Calu3 (cell line): ENCODE measurements around the gene DHDH. TPM values are rescaled to one million over a fixed set of nuclear protein-coding genes. Genes with fewer than 3 reads are reported as not detected.
A peak's percentile ranks its signal among the peaks of the same experiment; 100 is the strongest.
"Not testable (repeated sequence)": the region's sequence is repeated elsewhere in the genome, so short reads cannot be mapped to it uniquely, and the experiment has no call there.

Source experiments
- BruUV-seq: library from RNA; stranded (reverse); fragments of 400-500 nt; replicated peaks from 2 replicates; lab custom pipeline; 2021; lab: Mats Ljungman, UMichigan
- CTCF ChIA-PET: fragments of 300-600 bp; sonication (Branson Sonifier 250); formaldehyde crosslinking; loops from one replicate; lab custom pipeline; 2022; ENCODE audit warnings: antibody characterized with exemption; lab: Charles Lee
- DNase-seq: peaks from one replicate; pipeline ENCODE4 v3.0.0; 2022
- H3K27ac Mint-ChIP-seq: one replicate; pipeline ENCODE4 v1.8.0; 2022; ENCODE audit warnings: mixed read lengths; ENCODE audit not compliant: unreplicated experiment
- H3K27me3 Mint-ChIP-seq: one replicate; pipeline ENCODE4 v1.8.0; 2022; ENCODE audit warnings: mixed read lengths; ENCODE audit not compliant: unreplicated experiment
- H3K36me3 Mint-ChIP-seq: one replicate; pipeline ENCODE4 v1.8.0; 2022; ENCODE audit warnings: mild to moderate bottlenecking, moderate library complexity, mixed read lengths; ENCODE audit not compliant: insufficient read depth, unreplicated experiment
- H3K4me1 Mint-ChIP-seq: one replicate; pipeline ENCODE4 v1.8.0; 2022; ENCODE audit warnings: mild to moderate bottlenecking, low read depth, mixed read lengths; ENCODE audit not compliant: unreplicated experiment
- H3K4me3 Mint-ChIP-seq: one replicate; pipeline ENCODE4 v1.8.0; 2022; ENCODE audit warnings: mild to moderate bottlenecking, low read depth, moderate library complexity, mixed read lengths; ENCODE audit not compliant: unreplicated experiment
- H3K9me3 Mint-ChIP-seq: one replicate; pipeline ENCODE4 v1.8.0; 2022; ENCODE audit warnings: low read depth, mixed read lengths; ENCODE audit not compliant: unreplicated experiment
- CTCF ChIP-seq: fragments of 200-600 bp; IDR thresholded peaks from one replicate; pipeline ENCODE4 v1.8.0; 2022; ENCODE audit warnings: antibody characterized with exemption; ENCODE audit not compliant: unreplicated experiment
- intact Hi-C: fragments of 100-400 bp; cut with micrococcal nuclease; formaldehyde crosslinking; loops from one replicate; pipeline ENCODE4 v1.10.0; 2022; ENCODE audit not compliant: unreplicated experiment
- total RNA-seq: library from RNA; stranded (reverse); gene quantifications from 2 replicates; pipeline ENCODE4 v1.2.3, GENCODE V29; 2022

Gene DHDH
- total RNA-seq, 1 experiment from 2014 or later = 2.1 TPM

- Mint-ChIP-seq H3K36me3 (peaks cover 63% of the 10 kb centered on the region), H3K27ac (no peak overlapping the region), H3K4me1 (no peaks in the 10 kb centered on the region), H3K4me3 (no peak overlapping the region), H3K9me3 (no peaks in the 10 kb centered on the region), H3K27me3 (no peaks in the 10 kb centered on the region)
- BruUV-seq = no TSS peak
- intact Hi-C loops = no loop called here
- no peak for DNase-seq
- CTCF ChIA-PET = interaction anchor here (1.5 kb wide), 1 partner anchor 12 kb away, joined by 5 read pairs; the partner anchor contains the start of gene DHDH
- no peak for TF ChIP-seq CTCF
These were observed 12.6 kb upstream of the DHDH start for GRCh38 chr19:48920949-48921348.

DNA sequence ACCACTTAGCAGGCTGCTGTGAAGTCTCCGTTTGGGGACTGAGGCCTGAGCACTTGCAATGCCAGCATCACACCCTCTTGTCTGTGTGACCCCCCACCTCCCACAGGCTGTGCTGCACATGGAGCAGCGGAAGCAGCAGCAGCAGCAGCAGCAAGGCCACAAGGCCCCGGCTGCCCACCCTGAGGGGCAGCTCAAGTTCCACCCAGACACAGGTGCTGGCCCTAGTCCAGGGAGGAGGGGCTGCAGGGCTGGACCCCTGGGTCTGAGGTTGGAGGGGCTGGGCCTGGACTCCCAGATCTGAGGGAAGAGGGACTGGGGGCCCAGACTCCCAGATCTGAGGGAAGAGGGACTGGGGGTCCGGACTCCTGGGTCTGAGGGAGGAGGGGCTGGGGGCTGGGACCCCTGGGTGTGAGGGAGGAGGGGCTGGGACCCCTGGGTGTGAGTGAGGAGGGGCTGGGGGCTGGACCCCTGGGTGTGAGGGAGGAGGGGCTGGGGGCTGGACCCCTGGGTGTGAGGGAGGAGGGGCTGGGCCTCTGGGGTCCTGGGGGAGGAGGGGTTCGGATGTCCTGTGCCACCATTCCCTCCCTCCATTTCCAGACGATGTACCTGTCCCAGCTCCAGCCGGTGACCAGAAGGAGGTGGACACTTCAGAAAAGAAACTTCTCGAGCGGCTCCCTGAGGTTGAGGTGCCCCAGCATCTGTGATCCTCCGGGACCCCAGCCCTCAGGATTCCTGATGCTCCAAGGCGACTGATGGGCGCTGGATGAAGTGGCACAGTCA is 11.6 kb upstream of the DHDH start:
- no TSS peak for BruUV-seq

GRCh38 chr19:48922548-48923490 is 10.7 kb upstream of the DHDH start:
- intact Hi-C loops = no loop called here
- Mint-ChIP-seq H3K36me3 (peaks cover 61% of the 10 kb centered on the region), H3K27me3 (no peaks in the 10 kb centered on the region), H3K4me3 (no peak overlapping the region), H3K27ac (peak overlapping the region; percentile 22), H3K9me3 (no peaks in the 10 kb centered on the region), H3K4me1 (peaks cover 8% of the 10 kb centered on the region)
- DNase-seq = no peak
- BruUV-seq = TSS peak; percentile 82
- CTCF ChIA-PET = no interaction called here
- no peak for TF ChIP-seq CTCF

More for the DNA sequence above, 11.6 kb upstream of the DHDH start:
- Mint-ChIP-seq H3K27ac (peak overlapping the region; percentile 22), H3K4me1 (peaks cover 6% of the 10 kb centered on the region), H3K27me3 (no peaks in the 10 kb centered on the region), H3K36me3 (peaks cover 62% of the 10 kb centered on the region), H3K9me3 (no peaks in the 10 kb centered on the region), H3K4me3 (no peak overlapping the region)
- CTCF ChIA-PET = interaction anchor here (1.5 kb wide), 1 partner anchor 11 kb away, joined by 5 read pairs; the partner anchor contains the start of gene DHDH
- no peak for DNase-seq
- no peak for TF ChIP-seq CTCF
- intact Hi-C loops = no loop called here

GRCh38 chr19:48925240-48925843 is 8.2 kb upstream of the DHDH start:
- H3K4me1 Mint-ChIP-seq = peaks cover 8% of the 10 kb centered on the region
- no TSS peak for BruUV-seq
- H3K36me3 Mint-ChIP-seq = peaks cover 58% of the 10 kb centered on the region
- H3K4me3 Mint-ChIP-seq = no peak overlapping the region
- peak overlapping the region; percentile 12 for H3K27ac Mint-ChIP-seq
- TF ChIP-seq CTCF = no peak
- DNase-seq = no peak
- intact Hi-C loops = no loop called here
- no peaks in the 10 kb centered on the region for H3K9me3 Mint-ChIP-seq
- CTCF ChIA-PET = interaction anchor here (0.6 to 1.2 kb wide), 5 partner anchors 8 to 798 kb away, joined by 3 to 8 read pairs (median 3); partner anchors contain the start of genes DHDH and NUCB1
- no peaks in the 10 kb centered on the region for H3K27me3 Mint-ChIP-seq

GRCh38 chr19:48925890-48926289 is 7.6 kb upstream of the DHDH start:
- H3K9me3 Mint-ChIP-seq, BruUV-seq, intact Hi-C loops, H3K27me3 Mint-ChIP-seq, H3K27ac Mint-ChIP-seq, H3K4me3 Mint-ChIP-seq, H3K4me1 Mint-ChIP-seq, DNase-seq: not testable (repeated sequence)
- CTCF ChIA-PET = interaction anchor here (0.6 to 1.1 kb wide), 5 partner anchors 7 to 797 kb away, joined by 3 to 8 read pairs (median 3); partner anchors contain the start of gene DHDH
- H3K36me3 Mint-ChIP-seq = peaks cover 56% of the 10 kb centered on the region
